ENCODE measurements around the gene PACS1. TPM values are rescaled to one million over a fixed set of nuclear protein-coding genes. Genes with fewer than 3 reads are reported as not detected.
A peak's percentile ranks its signal among the peaks of the same experiment; 100 is the strongest.

PACS1 gene
- polyA plus RNA-seq, 3 donors, result 8.1 to 36.8 (median 12.4) TPM

DNA sequence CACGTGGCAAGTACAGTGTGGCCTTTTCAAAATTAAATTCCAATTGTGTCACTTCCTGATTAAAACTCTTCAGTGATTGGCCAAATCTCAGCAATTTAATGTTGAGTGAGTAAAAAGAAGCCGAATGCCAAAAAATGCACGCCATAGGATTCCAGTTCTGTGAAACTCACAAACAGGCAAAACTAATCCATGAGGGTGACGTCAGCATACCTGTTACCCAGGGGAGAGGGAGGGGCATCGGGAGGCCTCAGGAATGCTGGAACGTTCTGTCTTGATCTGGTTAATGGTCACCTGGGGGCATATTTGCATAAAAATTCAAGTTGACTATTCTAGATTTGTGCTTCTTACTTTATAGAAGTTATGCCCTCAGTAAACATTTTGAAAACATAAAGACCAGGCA lies 158.4 kb downstream of the PACS1 start:
- no peaks in the 10 kb centered on the region for H3K9me3 Mint-ChIP-seq
- H2AFZ ChIP-seq (ENCODE audit: insufficient read depth, low read depth, low read length, poor library complexity, severe bottlenecking), result no peak overlapping the region
- TF ChIP-seq CTCF (IDR thresholded peaks at IDR 0.05), result no peak
- no peaks in the 10 kb centered on the region for H3K4me1 ChIP-seq (ENCODE audit: control insufficient read depth in 1 of 2, insufficient read depth in 2 of 2, low read length in 2 of 2)
- no peaks in the 10 kb centered on the region for H3K4me1 Mint-ChIP-seq
- peaks cover 1% of the 10 kb centered on the region for H4K20me1 ChIP-seq (ENCODE audit: insufficient read depth, low read length)
- H3K27ac ChIP-seq (ENCODE audit: low read depth in 1 of 2, low read length in 2 of 2), result no peak overlapping the region
- H3K36me3 ChIP-seq (replicated peaks in 1 of 2; ENCODE audit: control insufficient read depth in 1 of 2, insufficient read depth in 2 of 2, low read length in 2 of 2), result peaks cover 52 to 88% of the 10 kb centered on the region in 2 donors
- no peaks in the 10 kb centered on the region for H3K9me3 ChIP-seq (replicated peaks in 1 of 2; ENCODE audit: control insufficient read depth in 1 of 2, insufficient read depth in 1 of 2, low read length in 2 of 2)
- no peaks in the 10 kb centered on the region for H3K79me2 ChIP-seq (ENCODE audit: insufficient read depth, low read length)
- H3K36me3 Mint-ChIP-seq, result peaks cover 69 to 80% of the 10 kb centered on the region in 2 donors
- H3K27me3 ChIP-seq (ENCODE audit: control insufficient read depth in 2 of 2, insufficient read depth in 2 of 2, low read length in 2 of 2), result no peaks in the 10 kb centered on the region
- H3K4me2 ChIP-seq (replicated peaks; ENCODE audit: extremely low read depth, low read length, poor library complexity, severe bottlenecking), result no peak overlapping the region
- no peaks in the 10 kb centered on the region for H3K27me3 Mint-ChIP-seq (ENCODE audit: low read depth in 3 of 3)
- no peak overlapping the region for H3K4me3 ChIP-seq (replicated peaks in 1 of 3; ENCODE audit: low read depth in 2 of 3, low read length in 3 of 3)
- no peak overlapping the region for H3K9ac ChIP-seq (ENCODE audit: insufficient read depth, low read length, poor library complexity, severe bottlenecking)
- H3K4me3 Mint-ChIP-seq, result no peak overlapping the region
- WGBS (ENCODE audit: insufficient coverage), result 100% methylated on average over 1 of the region's 6 CpGs
- intact Hi-C loops (cut with micrococcal nuclease), result no loop called here
- peak overlapping the region in 1 of 7 donors; percentile 26 for H3K27ac Mint-ChIP-seq
- no peak for DNase-seq

DNA sequence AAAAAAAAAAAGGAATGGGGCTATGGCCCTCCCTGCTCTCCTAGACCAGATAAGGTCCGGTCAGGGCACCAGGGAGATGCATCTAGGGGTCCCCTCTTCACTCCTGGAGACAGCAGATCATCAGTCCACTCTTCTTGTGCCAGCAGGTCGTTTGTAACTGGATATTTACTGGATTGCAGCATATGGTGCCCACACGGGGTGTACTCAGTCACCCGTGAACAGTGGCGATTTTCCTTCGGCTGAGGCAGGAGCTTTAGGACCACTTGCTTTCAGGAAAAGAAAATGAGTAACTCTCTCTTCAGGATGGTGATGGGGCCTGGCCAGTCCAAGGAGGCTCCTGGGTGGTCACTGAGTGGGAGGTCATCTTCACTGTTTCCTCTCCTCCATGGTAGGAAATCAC lies 160.1 kb downstream of the PACS1 start:
- H3K4me2 ChIP-seq (replicated peaks; ENCODE audit: extremely low read depth, low read length, poor library complexity, severe bottlenecking), result no peak overlapping the region
- peaks cover 71 to 80% of the 10 kb centered on the region in 2 donors for H3K36me3 Mint-ChIP-seq
- H3K4me3 ChIP-seq (replicated peaks in 1 of 3; ENCODE audit: low read depth in 2 of 3, low read length in 3 of 3), result no peak overlapping the region
- H3K27me3 Mint-ChIP-seq (ENCODE audit: low read depth in 3 of 3), result no peaks in the 10 kb centered on the region
- no peaks in the 10 kb centered on the region for H3K4me1 Mint-ChIP-seq
- no peaks in the 10 kb centered on the region for H3K27me3 ChIP-seq (ENCODE audit: control insufficient read depth in 2 of 2, insufficient read depth in 2 of 2, low read length in 2 of 2)
- H3K27ac ChIP-seq (ENCODE audit: low read depth in 1 of 2, low read length in 2 of 2), result no peak overlapping the region
- H2AFZ ChIP-seq (ENCODE audit: insufficient read depth, low read depth, low read length, poor library complexity, severe bottlenecking), result no peak overlapping the region
- no peak overlapping the region for H3K27ac Mint-ChIP-seq
- no peaks in the 10 kb centered on the region for H3K4me1 ChIP-seq (ENCODE audit: control insufficient read depth in 1 of 2, insufficient read depth in 2 of 2, low read length in 2 of 2)
- no peaks in the 10 kb centered on the region for H3K9me3 Mint-ChIP-seq
- no peaks in the 10 kb centered on the region for H3K9me3 ChIP-seq (replicated peaks in 1 of 2; ENCODE audit: control insufficient read depth in 1 of 2, insufficient read depth in 1 of 2, low read length in 2 of 2)
- H3K4me3 Mint-ChIP-seq, result no peak overlapping the region
- intact Hi-C loops (cut with micrococcal nuclease), result no loop called here
- TF ChIP-seq CTCF (IDR thresholded peaks at IDR 0.05), result no peak
- peaks cover 59 to 89% of the 10 kb centered on the region in 2 donors for H3K36me3 ChIP-seq (replicated peaks in 1 of 2; ENCODE audit: control insufficient read depth in 1 of 2, insufficient read depth in 2 of 2, low read length in 2 of 2)
- H4K20me1 ChIP-seq (ENCODE audit: insufficient read depth, low read length), result no peaks in the 10 kb centered on the region
- no peak for DNase-seq
- WGBS (ENCODE audit: insufficient coverage), result 100% methylated on average over 4 of the region's 6 CpGs
- H3K79me2 ChIP-seq (ENCODE audit: insufficient read depth, low read length), result no peaks in the 10 kb centered on the region
- H3K9ac ChIP-seq (ENCODE audit: insufficient read depth, low read length, poor library complexity, severe bottlenecking), result no peak overlapping the region
